Right lobe of liver (tissue), 6 donors: ENCODE data around the gene CACNA1D. TPM values are rescaled to one million over a fixed set of nuclear protein-coding genes. Genes with fewer than 3 reads are reported as not detected.

Experiments used
- ATAC-seq, 4 donors: fragments of 200-7000 bp; cut with Tn5 transposase; one replicate each; pipeline ENCODE4 v1.9.1; 2020; ENCODE audit warnings: mild to moderate bottlenecking in 4 of 4, moderate library complexity in 4 of 4
- DNase-seq, 3 donors: peaks; one replicate each; pipeline ENCODE4 v3.0.0-alpha.2; 2020
- H3K27ac ChIP-seq, 3 donors: fragments of 200-600 bp; one replicate each; pipeline ENCODE4 v1.8.0; 2022
- H3K27me3 ChIP-seq, 2 donors: fragments of 200-600 bp; one replicate each; pipeline ENCODE4 v1.8.0; 2022
- H3K36me3 ChIP-seq, 4 donors: fragments of 200-600 bp; sonication (generic) in 1 of 4; one replicate each; pipeline versions ENCODE4 v1.5.1 to v1.8.0; 2017 to 2022; ENCODE audit warnings: control low read depth in 1 of 4
- H3K4me1 ChIP-seq, 4 donors: fragments of 200-600 bp; sonication (generic) in 1 of 4; one replicate each; pipeline versions ENCODE4 v1.5.1 to v1.8.0; 2017 to 2022; ENCODE audit warnings: control low read depth in 1 of 4
- H3K4me3 ChIP-seq, 3 donors: fragments of 200-600 bp; one replicate each; pipeline ENCODE4 v1.8.0; 2022
- H3K9me3 ChIP-seq, 4 donors: fragments of 200-600 bp; sonication (generic) in 1 of 4; one replicate each; pipeline versions ENCODE4 v1.5.1 to v1.8.0; 2017 to 2022; ENCODE audit warnings: control low read depth in 1 of 4
- POLR2A ChIP-seq: fragments of 450-650 bp; IDR thresholded peaks from one replicate; pipeline ENCODE4 v1.6.1; 2017; ENCODE audit warnings: antibody characterized with exemption, mild to moderate bottlenecking
- WGBS: methylation state at CpG from one replicate; pipeline ENCODE4 v1.1.6; 2018; ENCODE audit warnings: low coverage, low lambda C conversion rate; ENCODE audit not compliant: insufficient coverage; ENCODE audit errors: missing lambda C conversion rate; 5-methylcytosine and 5-hydroxymethylcytosine counted together
- intact Hi-C, 2 donors: fragments of 100-400 bp; cut with DNase I; formaldehyde crosslinking; loops; one replicate each; pipeline versions ENCODE4 v1.11.2 to v1.14.1; 2022
- total RNA-seq, 6 experiments: library from RNA; depleted of rRNA in 2 of 6; stranded (reverse); fragments of >200 nt in 2 of 6; fragmentation: NEBNext Ultra II Directional in 3 of 6; extraction: Animal tissue kit (Norgen Biotek cat#: 25700) in 3 of 6; gene quantifications; one replicate each; pipeline versions ENCODE4 v1.1.0 to v1.2.4, GENCODE V29; 2016 to 2023
- TF ChIP-seq, protein P1 (sequence below), 4 donors: fragments of 200-600 bp in 3 of 4; fragments of 450-650 bp in 1 of 4; IDR thresholded peaks; one replicate each; pipeline versions ENCODE4 v1.5.1 to v1.8.0; 2016 to 2022; ENCODE audit warnings: antibody characterized with exemption in 4 of 4, mild to moderate bottlenecking in 2 of 4
- donor health status: DM: no; HTN: yes; CAD: no.
- donor health status: DM: no; HTN: no; CAD: no.
- donor health status: DM: no; HTN: no; CAD: no.
- donor health status: DM: no; HTN: yes; CAD: no.
- donor health status: DM: no; HTN: yes; CAD: no.

Gene CACNA1D
- total RNA-seq, 6 experiments from 2014 or later = 5.5 to 12.7 (median 9.3) TPM

DNA sequence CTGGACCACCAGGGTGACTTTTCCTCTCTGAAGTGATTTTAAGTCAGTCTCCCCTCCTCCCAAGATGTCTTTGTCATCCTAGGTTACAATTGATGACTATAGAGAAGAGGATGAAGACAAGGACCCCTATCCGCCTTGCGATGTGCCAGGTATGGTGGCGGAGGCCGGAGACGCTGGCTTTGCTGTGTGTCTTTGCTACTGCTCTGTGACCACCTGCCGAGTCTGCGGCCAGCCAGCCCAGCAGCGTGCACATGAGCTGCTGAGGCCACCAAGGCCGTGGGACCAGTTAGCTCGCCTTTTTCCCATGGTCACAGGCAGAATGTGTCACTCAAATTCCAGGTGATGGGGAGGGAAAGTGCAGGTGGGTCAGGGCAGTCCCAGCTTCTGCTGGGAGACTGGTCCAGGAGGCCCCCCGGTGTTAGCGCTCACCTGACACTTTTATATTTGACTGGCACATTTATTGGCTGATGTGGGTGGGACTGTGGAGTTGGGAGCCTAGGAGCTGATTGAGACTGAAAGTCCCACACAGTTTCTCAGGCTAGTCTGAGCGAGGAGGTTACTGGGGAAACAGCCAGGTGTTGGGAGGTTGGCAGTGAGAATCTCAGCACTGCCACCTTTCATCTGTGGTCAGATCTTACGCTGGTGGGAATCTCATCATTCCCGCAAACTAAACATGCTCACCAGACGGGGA lies 237.7 kb downstream of the CACNA1D start:
- DNase-seq = no peak
- Histone ChIP-seq H3K9me3 (no peaks in the 10 kb centered on the region), H3K4me3 (no peak overlapping the region), H3K4me1 (peaks cover 0 to 13% (median 4%) of the 10 kb centered on the region in 4 donors), H3K36me3 (no peaks in the 10 kb centered on the region), H3K27ac (no peak overlapping the region), H3K27me3 (no peaks in the 10 kb centered on the region)
- no peak for ATAC-seq
- TF ChIP-seq POLR2A = no peak
- WGBS = 83% methylated on average over 2 of the region's 16 CpGs
- intact Hi-C loops = no loop called here

DNA sequence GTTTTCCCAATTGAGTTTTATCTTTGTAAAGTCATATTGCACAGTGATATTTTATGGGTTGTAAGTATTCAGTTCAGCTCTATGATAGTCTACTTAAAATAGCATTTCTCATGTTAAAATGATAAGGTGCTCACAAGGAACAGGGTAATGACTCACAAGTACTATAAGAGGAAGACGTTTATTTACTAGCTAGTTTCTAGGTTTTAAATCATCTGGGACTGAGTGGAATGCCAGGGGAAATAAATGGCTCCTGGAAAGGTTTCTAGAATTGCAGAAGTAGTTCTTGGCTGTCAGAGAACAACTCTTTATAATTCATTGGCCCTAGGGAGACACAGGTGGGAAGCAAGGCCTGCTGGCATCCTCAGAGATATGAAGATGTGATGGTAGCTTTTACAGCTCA lies 239.0 kb downstream of the CACNA1D start:
- DNase-seq = no peak
- H3K27me3 ChIP-seq = no peaks in the 10 kb centered on the region
- H3K9me3 ChIP-seq = no peaks in the 10 kb centered on the region
- intact Hi-C loops = no loop called here
- WGBS = 47% methylated on average over 1 of the region's 1 CpG
- TF ChIP-seq, protein P1, sequence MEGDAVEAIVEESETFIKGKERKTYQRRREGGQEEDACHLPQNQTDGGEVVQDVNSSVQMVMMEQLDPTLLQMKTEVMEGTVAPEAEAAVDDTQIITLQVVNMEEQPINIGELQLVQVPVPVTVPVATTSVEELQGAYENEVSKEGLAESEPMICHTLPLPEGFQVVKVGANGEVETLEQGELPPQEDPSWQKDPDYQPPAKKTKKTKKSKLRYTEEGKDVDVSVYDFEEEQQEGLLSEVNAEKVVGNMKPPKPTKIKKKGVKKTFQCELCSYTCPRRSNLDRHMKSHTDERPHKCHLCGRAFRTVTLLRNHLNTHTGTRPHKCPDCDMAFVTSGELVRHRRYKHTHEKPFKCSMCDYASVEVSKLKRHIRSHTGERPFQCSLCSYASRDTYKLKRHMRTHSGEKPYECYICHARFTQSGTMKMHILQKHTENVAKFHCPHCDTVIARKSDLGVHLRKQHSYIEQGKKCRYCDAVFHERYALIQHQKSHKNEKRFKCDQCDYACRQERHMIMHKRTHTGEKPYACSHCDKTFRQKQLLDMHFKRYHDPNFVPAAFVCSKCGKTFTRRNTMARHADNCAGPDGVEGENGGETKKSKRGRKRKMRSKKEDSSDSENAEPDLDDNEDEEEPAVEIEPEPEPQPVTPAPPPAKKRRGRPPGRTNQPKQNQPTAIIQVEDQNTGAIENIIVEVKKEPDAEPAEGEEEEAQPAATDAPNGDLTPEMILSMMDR (IDR thresholded peaks at IDR 0.05) = no peak
- TF ChIP-seq POLR2A = no peak
- H3K4me3 ChIP-seq = no peak overlapping the region
- no peaks in the 10 kb centered on the region for H3K36me3 ChIP-seq
- H3K4me1 ChIP-seq = peaks cover 0 to 13% (median 4%) of the 10 kb centered on the region in 4 donors
- no peak for ATAC-seq
- H3K27ac ChIP-seq = no peak overlapping the region

DNA sequence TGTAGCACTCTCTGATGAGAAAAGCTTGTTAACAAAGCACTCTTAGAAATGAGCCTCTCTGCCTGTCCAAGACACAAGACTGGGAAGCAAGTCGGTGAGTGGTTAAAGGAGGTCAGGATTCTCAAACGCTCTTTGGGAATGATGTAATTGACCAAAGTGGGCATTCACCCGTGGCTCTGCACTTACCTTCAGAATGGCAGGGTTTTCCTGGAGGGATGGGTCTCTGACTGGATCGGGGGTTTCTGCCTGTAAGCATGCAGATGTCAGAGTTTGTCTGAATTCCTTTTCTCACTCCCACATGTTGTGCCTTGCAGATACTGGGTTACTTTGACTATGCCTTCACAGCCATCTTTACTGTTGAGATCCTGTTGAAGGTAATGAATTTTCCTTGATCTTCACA lies 245.6 kb downstream of the CACNA1D start:
- Histone ChIP-seq H3K4me1 (no peaks in the 10 kb centered on the region), H3K9me3 (no peaks in the 10 kb centered on the region), H3K27me3 (no peaks in the 10 kb centered on the region), H3K27ac (no peak overlapping the region), H3K4me3 (no peak overlapping the region), H3K36me3 (no peaks in the 10 kb centered on the region)
- ATAC-seq (no peak), DNase-seq (no peak)
- WGBS = 78% methylated on average over 4 of the region's 4 CpGs
- intact Hi-C loops = no loop called here
- no peak for TF ChIP-seq POLR2A
- TF ChIP-seq, protein P1 (IDR thresholded peaks at IDR 0.05) = no peak

DNA sequence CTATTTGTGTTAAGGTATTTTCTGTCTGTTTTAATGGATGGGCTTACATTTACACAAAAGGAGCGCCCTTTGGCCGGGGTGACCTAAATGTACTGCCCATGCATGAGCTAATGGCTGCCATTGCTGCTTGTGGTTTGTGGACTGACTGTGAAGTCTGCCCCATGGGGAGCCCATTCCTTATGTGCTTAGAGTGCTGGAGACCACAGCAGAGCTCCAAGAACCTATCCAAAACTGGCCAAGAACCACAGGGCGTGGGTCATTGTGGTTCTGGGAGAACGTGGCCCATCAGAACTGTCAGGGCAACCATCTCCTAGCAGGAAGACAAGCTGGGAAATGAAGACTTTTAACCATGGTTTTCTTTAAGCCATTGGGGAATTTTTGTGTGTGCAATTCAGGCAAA lies 246.5 kb downstream of the CACNA1D start:
- H3K4me1 ChIP-seq = no peaks in the 10 kb centered on the region
- TF ChIP-seq, protein P1 (IDR thresholded peaks at IDR 0.05) = no peak
- no peak for TF ChIP-seq POLR2A
- no peak for DNase-seq
- H3K27ac ChIP-seq = no peak overlapping the region
- ATAC-seq = no peak
- intact Hi-C loops = no loop called here
- H3K27me3 ChIP-seq = no peaks in the 10 kb centered on the region
- WGBS = 73% methylated on average over 4 of the region's 4 CpGs
- H3K9me3 ChIP-seq = no peaks in the 10 kb centered on the region
- no peak overlapping the region for H3K4me3 ChIP-seq
- H3K36me3 ChIP-seq = no peaks in the 10 kb centered on the region

DNA sequence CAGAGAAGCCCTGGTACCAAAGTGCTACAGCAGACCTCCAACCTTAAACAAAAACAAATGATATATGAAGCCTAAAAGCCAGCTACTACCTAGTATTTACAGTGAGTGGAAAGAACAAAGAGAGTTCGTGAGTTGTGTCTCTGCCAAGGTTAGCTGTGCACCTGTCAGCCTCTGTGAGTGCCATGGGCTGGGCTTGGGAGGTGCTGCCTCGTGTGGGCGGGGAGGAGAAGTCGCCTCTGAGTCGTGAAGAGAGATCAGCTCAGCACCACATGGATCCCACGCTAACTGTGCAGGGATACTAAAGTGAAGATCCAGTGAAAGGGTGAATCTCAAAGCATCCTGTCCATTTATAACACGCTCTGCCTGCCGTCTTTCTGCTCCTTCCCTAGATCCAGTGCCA lies 249.9 kb downstream of the CACNA1D start:
- DNase-seq (no peak), ATAC-seq (peak in 1 of 4 donors; percentile 34)
- TF ChIP-seq, protein P1 (IDR thresholded peaks at IDR 0.05) = no peak
- no peak for TF ChIP-seq POLR2A
- no peaks in the 10 kb centered on the region for H3K9me3 ChIP-seq
- H3K27ac ChIP-seq = no peak overlapping the region
- no peak overlapping the region for H3K4me3 ChIP-seq
- H3K27me3 ChIP-seq = no peaks in the 10 kb centered on the region
- WGBS = 55% methylated on average over 5 of the region's 8 CpGs
- no peaks in the 10 kb centered on the region for H3K36me3 ChIP-seq
- intact Hi-C loops = no loop called here
- no peaks in the 10 kb centered on the region for H3K4me1 ChIP-seq
